ENCODE results near the gene C1orf226. TPM values are rescaled to one million over a fixed set of nuclear protein-coding genes. Genes with fewer than 3 reads are reported as not detected.

C1orf226 gene
- total and polyA plus RNA-seq, 12 donors = 1.0 to 6.7 (median 5.3) TPM

GRCh38 chr1:162406811-162407210, 25.3 kb downstream of the C1orf226 start:
- intact Hi-C loops (cut with DNase I) = no loop called here
- Histone ChIP-seq H3K4me1 (peaks cover 0 to 13% (median 0%) of the 10 kb centered on the region in 9 donors), H3K4me3 (no peak overlapping the region), H3K27ac (no peak overlapping the region), H3K27me3 (peaks cover 0 to 7% (median 0%) of the 10 kb centered on the region in 7 donors), H3K9me3 (no peaks in the 10 kb centered on the region), H3K36me3 (no peaks in the 10 kb centered on the region)
- 91 to 92% methylated on average over 2 of the region's 2 CpGs for WGBS, 2 donors
- no peak for TF ChIP-seq CTCF (IDR thresholded peaks at IDR 0.05)
- DNase-seq (no peak), ATAC-seq (no peak)

DNA sequence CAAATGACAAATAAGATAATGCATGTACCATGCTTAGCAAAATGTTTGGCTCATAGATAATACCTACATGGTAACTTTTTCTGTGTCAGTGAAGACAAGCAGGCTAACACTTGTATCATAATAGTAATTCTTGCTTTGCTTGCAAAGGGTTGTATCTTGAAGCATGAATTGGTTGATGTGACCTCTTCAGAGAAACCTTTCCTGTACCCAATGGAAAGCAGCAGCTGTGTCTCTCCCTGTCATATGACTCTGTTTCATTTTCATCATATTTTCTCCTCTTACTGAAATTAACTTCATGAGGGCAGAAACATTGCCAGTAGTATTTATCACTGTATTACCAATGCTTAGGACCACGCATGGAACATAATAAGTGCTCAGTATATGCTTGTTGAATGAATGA, 26.0 kb downstream of the C1orf226 start:
- no peak overlapping the region for H3K4me3 ChIP-seq
- no peak for TF ChIP-seq CTCF (IDR thresholded peaks at IDR 0.05)
- peaks cover 0 to 4% (median 0%) of the 10 kb centered on the region in 7 donors for H3K27me3 ChIP-seq
- DNase-seq (no peak), ATAC-seq (no peak)
- 92 to 97% methylated on average over 1 of the region's 1 CpG for WGBS, 2 donors
- H3K9me3 ChIP-seq = no peaks in the 10 kb centered on the region
- peaks cover 0 to 13% (median 0%) of the 10 kb centered on the region in 9 donors for H3K4me1 ChIP-seq
- H3K36me3 ChIP-seq = no peaks in the 10 kb centered on the region
- H3K27ac ChIP-seq = no peak overlapping the region
- intact Hi-C loops (cut with DNase I) = no loop called here

GRCh38 chr1:162412002-162412401, 30.5 kb downstream of the C1orf226 start, which contains the start of gene SH2D1B:
TSS of gene SH2D1B (minus strand) at chr1:162412136. CDS start at chr1:162412016, 120 bp downstream.
- 56 to 71% methylated on average over 3 of the region's 3 CpGs for WGBS, 2 donors
- DNase-seq = no peak
- no peak for ATAC-seq
- Histone ChIP-seq H3K36me3 (no peaks in the 10 kb centered on the region), H3K4me3 (no peak within 1 kb of the TSS), H3K27ac (no peak within 1 kb of the TSS), H3K9me3 (peaks cover 0 to 6% (median 0%) of the 10 kb centered on the region in 11 donors), H3K4me1 (no peaks in the 10 kb centered on the region), H3K27me3 (peaks cover 0 to 15% (median 3%) of the 10 kb centered on the region in 7 donors)
- no peak for TF ChIP-seq CTCF (IDR thresholded peaks at IDR 0.05)
- intact Hi-C loops (cut with DNase I) = no loop called here

DNA sequence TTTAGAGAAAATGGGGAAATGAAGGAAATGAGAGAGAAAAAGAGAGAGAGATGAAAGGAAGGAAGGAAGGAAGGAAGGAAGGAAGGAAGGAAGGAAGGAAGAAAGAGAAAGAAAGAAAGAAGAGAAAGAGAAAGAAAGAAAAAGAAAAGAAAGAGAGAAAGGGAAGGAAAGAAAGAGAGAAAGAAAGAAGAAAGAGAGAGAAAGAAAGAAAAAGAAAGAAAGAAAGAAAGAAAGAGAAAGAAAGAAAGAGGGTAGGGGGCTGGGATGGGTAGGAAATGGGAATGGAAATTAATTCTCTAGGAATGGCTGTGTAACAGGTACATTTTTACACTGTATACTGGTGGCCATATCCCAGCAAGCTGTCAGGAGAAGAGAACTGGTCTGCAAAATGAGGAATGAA, 34.7 kb downstream of the C1orf226 start:
- TF ChIP-seq CTCF (IDR thresholded peaks at IDR 0.05) = no peak
- no peak overlapping the region for H3K27ac ChIP-seq
- H3K4me3 ChIP-seq = no peak overlapping the region
- DNase-seq = no peak
- H3K27me3 ChIP-seq = peaks cover 0 to 15% (median 3%) of the 10 kb centered on the region in 7 donors
- H3K36me3 ChIP-seq = no peaks in the 10 kb centered on the region
- peaks cover 0 to 6% (median 0%) of the 10 kb centered on the region in 11 donors for H3K9me3 ChIP-seq
- H3K4me1 ChIP-seq = peaks cover 0 to 3% (median 0%) of the 10 kb centered on the region in 9 donors
- no peak for ATAC-seq
- intact Hi-C loops (cut with DNase I) = no loop called here
